ENCODE results near the gene TIGIT.

DNA sequence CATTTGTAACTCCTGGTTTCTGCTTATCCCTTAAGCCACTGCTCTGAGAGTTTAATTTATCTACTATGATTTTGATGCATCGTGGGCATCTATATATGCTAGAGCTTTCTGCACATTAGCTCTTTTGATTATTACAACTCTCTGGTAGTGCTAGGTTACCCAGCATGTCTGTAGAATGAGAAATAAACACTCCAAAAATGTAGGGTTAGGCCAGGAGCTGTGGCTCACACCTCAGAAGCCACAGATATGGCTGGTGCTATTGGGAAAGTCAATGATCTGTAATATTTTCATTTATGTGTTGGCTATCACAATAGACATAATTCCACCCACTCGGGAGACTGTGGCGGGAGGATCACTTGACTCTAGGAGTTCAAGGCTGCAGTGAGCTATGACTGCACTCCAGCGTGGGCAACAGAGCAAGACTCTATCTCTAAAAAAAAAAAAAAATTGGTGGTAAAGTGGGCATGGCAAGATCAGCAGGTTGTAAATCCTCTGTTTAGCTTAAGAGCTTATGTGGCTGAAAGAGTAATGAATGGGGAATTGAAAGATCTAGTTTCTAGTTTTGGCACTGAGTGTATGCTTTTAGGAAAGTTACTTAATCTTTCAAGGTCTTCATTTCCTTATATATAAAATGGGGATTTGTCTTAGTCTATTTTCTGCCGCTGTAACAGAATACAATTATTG lies 6.3 kb downstream of the TIGIT start:
- no peak for TF ChIP-seq CTCF (conservative IDR thresholded peaks at IDR 0.05; ENCODE audit: low read depth in 2 of 2)
- TF ChIP-seq EZH2phosphoT487 (IDR thresholded peaks at IDR 0.05; ENCODE audit: unreplicated experiment): no peak
- no peak for TF ChIP-seq POLR2AphosphoS5 (IDR thresholded peaks at IDR 0.05; ENCODE audit: low read depth)
- TF ChIP-seq, protein P1, sequence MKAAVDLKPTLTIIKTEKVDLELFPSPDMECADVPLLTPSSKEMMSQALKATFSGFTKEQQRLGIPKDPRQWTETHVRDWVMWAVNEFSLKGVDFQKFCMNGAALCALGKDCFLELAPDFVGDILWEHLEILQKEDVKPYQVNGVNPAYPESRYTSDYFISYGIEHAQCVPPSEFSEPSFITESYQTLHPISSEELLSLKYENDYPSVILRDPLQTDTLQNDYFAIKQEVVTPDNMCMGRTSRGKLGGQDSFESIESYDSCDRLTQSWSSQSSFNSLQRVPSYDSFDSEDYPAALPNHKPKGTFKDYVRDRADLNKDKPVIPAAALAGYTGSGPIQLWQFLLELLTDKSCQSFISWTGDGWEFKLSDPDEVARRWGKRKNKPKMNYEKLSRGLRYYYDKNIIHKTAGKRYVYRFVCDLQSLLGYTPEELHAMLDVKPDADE (IDR thresholded peaks at IDR 0.05): no peak
- TF ChIP-seq, protein P2, sequence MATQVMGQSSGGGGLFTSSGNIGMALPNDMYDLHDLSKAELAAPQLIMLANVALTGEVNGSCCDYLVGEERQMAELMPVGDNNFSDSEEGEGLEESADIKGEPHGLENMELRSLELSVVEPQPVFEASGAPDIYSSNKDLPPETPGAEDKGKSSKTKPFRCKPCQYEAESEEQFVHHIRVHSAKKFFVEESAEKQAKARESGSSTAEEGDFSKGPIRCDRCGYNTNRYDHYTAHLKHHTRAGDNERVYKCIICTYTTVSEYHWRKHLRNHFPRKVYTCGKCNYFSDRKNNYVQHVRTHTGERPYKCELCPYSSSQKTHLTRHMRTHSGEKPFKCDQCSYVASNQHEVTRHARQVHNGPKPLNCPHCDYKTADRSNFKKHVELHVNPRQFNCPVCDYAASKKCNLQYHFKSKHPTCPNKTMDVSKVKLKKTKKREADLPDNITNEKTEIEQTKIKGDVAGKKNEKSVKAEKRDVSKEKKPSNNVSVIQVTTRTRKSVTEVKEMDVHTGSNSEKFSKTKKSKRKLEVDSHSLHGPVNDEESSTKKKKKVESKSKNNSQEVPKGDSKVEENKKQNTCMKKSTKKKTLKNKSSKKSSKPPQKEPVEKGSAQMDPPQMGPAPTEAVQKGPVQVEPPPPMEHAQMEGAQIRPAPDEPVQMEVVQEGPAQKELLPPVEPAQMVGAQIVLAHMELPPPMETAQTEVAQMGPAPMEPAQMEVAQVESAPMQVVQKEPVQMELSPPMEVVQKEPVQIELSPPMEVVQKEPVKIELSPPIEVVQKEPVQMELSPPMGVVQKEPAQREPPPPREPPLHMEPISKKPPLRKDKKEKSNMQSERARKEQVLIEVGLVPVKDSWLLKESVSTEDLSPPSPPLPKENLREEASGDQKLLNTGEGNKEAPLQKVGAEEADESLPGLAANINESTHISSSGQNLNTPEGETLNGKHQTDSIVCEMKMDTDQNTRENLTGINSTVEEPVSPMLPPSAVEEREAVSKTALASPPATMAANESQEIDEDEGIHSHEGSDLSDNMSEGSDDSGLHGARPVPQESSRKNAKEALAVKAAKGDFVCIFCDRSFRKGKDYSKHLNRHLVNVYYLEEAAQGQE (IDR thresholded peaks at IDR 0.05; ENCODE audit: unreplicated experiment): no peak
- TF ChIP-seq JUNB (IDR thresholded peaks at IDR 0.05; ENCODE audit: unreplicated experiment): no peak
- TF ChIP-seq EZH2 (IDR thresholded peaks at IDR 0.05; ENCODE audit: low read depth, unreplicated experiment): no peak
- no peak for TF ChIP-seq ZNF331 (CRISPR knock-in tag; IDR thresholded peaks at IDR 0.05; ENCODE audit: low read depth)
- TF ChIP-seq CREB1 (CRISPR knock-in tag; IDR thresholded peaks at IDR 0.05; ENCODE audit: low read depth): no peak

Measured in GM23338 (cell line).